ENCODE results near the gene SORL1-AS1.
A peak's percentile ranks its signal among the peaks of the same experiment; 100 is the strongest.

Gene SORL1-AS1

DNA sequence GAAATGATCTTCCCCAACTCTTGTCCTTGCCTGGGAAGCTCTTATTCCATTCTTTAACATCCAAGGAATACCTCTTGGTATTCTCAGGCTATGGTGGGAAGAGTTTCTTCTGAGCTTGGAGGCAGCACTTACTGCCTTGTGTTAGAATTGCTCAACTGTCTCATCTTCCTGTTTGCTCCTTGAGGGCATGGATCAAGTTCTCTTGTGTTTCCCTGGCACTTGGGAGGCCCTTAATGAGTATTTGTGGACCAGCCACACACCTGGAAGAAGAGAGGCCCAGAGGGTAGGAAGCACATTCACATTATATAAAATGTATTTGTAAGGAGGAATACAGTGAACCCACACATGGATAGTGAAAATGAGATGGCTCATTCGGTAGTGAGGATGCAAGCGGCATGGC is 3.4 kb upstream of the SORL1-AS1 start:
- DNase-seq (ENCODE audit: extremely low read depth in 1 of 11, low read depth in 9 of 11, low spot score in 4 of 11): no peak

DNA sequence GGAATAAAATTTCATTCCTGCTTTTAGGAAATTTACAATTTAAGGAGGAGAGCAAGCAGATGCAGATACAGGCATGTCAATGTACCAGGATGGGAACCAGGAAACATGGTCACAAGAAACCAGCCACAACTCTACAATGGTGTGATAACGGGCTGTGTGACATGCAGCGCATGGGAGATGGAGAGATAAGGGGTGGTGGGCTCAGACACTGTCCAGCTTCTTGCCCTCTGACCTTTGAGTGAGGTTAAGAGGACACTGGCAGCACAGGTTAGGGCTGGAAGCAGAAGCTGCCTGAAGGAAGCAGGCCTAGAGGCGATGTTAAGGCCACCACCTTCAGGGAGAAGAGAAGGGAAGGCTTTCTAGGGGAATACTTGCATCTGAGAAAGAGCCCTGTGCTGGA is 2.3 kb upstream of the SORL1-AS1 start:
- DNase-seq (ENCODE audit: extremely low read depth in 1 of 11, low read depth in 9 of 11, low spot score in 4 of 11): no peak

DNA sequence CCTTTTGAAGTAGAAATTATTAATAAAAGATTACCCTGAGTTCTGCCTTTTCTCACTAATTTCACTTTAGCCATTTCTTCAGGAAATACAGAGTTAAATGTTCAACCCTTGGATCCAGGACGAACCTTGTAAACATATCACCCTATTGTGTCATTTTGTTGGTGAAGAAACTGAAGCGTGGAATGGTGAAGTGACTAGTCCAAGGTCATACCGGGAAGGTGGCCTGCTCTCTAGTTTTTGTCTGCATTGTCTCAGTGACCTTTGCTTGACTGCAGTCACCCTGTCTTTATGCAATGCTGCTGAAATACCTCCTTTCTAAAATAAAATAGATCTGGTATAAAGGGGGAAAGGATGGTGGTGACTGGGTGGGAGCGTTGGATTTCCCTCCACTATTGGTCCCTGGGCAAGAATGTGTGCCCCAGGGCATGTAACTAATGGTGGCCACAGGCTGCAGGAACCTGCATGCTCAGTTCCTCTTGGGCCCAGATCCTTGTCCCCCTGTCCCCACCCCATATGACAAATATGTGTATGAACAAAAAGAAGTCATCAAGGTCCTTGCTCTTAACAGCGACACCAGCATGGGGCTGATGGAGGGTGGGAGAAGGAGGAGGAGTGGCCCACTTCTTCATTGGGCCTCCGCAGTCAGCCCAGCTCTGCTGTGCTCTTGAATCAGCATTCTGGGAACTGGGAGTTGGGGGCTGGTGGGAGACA is 977 bp upstream of the SORL1-AS1 start:
- DNase-seq (ENCODE audit: extremely low read depth in 1 of 11, low read depth in 9 of 11, low spot score in 4 of 11): no peak

DNA sequence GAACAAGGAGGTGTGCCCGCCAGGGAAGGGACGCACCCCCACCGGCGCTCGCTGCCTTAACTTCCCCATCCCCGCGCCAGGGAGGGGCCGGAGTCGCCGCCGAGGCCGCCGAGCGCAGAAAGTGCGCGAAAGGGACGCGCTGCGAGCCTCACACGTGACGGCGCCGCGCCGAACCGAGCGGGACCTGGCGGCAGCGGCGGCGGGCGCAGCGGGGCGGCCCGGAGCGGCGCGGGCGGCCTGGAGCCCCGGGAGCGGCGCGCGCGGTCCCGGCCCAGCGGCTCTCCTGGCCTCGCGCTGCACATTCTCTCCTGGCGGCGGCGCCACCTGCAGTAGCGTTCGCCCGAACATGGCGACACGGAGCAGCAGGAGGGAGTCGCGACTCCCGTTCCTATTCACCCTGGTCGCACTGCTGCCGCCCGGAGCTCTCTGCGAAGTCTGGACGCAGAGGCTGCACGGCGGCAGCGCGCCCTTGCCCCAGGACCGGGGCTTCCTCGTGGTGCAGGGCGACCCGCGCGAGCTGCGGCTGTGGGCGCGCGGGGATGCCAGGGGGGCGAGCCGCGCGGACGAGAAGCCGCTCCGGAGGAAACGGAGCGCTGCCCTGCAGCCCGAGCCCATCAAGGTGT is 670 bp downstream of the SORL1-AS1 start, which contains the start of gene SORL1:
Gene SORL1 (plus strand): TSS at position 329 of the 623 bp plus-strand sequence. CDS start 18 bp downstream, at position 347.
- peak in 8 of 11 donors; percentile 62 to 77 (median 73) for DNase-seq (ENCODE audit: extremely low read depth in 1 of 11, low read depth in 9 of 11, low spot score in 4 of 11)

DNA sequence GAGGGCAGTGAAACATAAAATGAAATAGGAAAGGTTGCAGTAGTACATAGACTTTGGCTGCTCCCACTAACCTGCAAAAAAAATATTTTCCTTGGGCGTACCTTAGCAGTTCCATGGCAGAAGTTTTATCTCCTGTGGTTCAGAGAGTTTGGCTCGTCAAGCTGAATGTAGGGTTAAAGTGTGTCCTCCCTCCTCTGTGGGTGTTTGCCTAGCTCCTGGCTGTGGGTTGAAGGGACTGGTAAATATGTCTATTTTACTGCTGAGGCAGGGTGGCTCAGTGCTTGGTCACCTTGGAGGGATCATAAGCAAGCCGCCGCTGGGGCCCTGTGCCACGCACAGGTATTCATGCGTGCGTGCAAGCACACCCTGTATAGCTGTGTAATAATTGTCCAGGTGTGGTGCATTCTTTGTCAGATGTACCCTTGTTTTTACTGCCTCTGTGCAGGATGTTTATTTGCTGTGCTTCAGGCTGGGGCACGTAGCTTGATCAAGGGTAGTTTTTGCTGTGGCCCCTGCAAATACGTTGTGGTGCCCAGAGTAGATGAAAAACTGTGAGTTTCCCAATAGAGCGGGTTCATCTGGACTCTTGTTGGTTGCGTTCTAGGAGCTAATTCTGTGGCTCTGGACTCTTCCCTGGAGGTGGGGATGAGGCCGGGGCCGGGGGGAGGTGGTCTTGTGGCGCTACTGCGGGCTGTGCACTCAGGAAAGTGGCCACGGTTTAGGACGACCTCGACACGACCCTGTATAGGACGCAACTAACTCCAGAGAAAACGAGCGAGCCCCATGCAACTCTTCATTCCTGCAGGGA is 1.4 kb downstream of the SORL1-AS1 start:
- DNase-seq (ENCODE audit: extremely low read depth in 1 of 11, low read depth in 9 of 11, low spot score in 4 of 11): no peak

DNA sequence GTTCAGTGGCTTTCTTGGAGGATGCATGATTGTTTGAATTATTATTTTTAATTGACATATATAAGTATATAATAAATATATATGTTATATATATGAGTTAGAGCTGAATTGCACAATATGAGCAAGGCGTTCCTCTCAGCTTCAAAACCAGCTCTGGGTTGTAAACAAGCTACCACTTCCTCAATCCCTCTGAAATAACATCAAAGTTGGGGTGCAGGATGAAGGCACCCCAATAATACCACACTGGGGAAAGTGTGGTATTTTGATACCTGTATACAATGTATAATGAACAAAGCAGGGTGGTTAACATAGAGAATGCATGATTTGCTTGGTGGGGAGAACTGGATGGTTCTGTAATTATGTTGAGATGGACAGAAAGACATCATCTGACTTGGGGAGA is 2.4 kb downstream of the SORL1-AS1 start:
- no peak for DNase-seq (ENCODE audit: extremely low read depth in 1 of 11, low read depth in 9 of 11, low spot score in 4 of 11)

DNA sequence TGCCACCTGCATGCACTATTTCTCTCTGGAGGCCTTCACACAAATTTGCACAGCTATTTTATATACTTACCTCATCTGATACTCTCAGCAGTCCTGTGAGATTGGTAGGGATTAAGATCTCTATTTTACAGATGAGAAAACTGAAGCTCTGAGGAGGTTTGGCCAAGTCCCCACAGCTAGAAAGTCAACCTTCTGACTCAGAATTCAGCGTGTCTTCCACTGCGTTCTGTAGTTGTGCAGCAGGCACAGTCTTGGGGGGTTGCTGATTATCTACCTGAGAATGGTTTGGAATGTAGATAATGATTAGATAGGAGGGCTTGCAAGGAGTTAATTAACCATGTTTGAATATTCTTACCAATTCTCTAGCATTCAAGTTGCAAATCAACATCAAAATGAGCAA is 3.1 kb downstream of the SORL1-AS1 start:
- DNase-seq (ENCODE audit: extremely low read depth in 1 of 11, low read depth in 9 of 11, low spot score in 4 of 11): no peak

DNA sequence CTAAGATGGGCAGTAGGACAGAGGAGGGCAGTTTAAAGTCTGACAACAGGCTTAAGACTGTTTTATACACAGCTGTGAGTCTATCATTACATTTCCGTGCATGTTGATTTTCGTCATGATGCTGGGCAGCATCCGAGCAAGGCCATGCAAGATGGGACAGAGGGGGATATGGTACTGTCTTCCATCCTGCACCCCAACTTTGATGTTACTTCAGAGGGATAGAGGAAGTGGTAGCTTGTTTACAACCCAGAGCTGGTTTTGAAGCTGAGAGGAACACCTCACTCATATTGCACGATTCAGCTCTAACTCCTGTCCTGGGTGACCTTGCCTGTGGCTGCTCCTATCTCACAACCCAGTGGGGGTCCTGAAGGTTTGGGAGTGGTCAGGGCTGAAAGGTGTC is 3.6 kb downstream of the SORL1-AS1 start:
- no peak for DNase-seq (ENCODE audit: extremely low read depth in 1 of 11, low read depth in 9 of 11, low spot score in 4 of 11)

DNA sequence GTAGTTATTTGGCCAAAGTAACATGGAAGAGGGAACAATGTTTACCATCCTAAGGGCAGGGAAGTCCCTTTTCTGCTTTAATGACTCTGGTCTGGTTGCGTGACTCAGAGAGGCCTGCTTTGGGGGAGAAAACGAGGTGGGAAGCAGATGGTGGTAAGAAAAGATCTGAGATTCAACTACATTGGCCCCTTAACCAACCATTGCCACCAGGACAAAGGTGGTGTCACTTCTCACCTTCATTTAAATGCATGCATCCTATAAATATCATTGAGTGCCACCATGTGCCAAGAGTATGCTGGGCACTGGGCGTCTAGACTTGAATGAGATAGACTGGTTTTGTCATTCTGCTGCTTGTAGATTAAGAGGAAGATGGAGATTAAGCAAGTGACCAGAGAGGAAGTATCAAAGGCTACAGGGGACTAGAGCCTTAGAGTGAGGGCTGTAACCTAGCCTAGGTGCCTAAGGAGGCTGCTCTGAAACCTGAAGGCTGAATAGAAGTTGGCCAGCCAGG is 4.3 kb downstream of the SORL1-AS1 start:
- DNase-seq (ENCODE audit: extremely low read depth in 1 of 11, low read depth in 9 of 11, low spot score in 4 of 11): no peak

DNA sequence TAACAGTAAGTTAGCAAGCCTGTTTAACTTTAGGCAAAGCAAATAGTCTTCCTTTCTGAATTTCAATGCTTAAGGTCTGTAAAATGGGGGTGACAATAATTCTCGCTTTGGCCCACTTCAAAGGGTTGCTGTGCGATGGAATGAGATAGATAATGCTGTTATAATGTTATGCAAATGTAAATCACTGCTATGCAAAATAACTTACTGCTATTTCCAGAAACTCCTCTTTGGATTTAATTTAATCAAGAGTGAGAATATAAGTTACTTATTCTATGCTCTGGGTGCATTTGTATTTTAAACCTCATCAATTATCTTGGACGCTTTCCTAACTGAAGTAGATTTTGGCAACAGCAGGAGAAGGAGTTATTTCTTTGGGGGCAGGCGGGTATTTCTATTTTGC is 4.8 kb downstream of the SORL1-AS1 start:
- DNase-seq (ENCODE audit: extremely low read depth in 1 of 11, low read depth in 9 of 11, low spot score in 4 of 11): no peak

DNA sequence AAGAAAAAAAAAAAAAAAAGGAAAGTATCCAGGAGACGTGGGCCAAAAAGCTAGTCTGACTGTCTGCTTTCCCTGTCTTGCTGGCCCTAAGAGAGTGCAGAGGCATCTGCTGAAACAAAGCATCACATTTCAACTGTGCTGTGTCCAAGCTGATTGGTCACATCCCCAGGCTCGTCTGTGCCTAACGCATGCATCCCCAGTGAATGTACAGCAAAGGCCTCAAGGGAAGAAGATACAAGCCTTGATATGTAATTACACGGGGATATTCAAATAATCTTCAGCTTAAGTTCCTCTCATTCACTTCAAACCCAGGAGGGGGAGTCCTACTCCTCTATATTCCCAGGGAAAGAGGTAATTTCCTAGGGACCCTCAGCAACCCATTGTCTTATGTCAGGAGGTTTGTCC is 6.0 kb downstream of the SORL1-AS1 start:
- no peak for DNase-seq (ENCODE audit: extremely low read depth in 1 of 11, low read depth in 9 of 11, low spot score in 4 of 11)

DNA sequence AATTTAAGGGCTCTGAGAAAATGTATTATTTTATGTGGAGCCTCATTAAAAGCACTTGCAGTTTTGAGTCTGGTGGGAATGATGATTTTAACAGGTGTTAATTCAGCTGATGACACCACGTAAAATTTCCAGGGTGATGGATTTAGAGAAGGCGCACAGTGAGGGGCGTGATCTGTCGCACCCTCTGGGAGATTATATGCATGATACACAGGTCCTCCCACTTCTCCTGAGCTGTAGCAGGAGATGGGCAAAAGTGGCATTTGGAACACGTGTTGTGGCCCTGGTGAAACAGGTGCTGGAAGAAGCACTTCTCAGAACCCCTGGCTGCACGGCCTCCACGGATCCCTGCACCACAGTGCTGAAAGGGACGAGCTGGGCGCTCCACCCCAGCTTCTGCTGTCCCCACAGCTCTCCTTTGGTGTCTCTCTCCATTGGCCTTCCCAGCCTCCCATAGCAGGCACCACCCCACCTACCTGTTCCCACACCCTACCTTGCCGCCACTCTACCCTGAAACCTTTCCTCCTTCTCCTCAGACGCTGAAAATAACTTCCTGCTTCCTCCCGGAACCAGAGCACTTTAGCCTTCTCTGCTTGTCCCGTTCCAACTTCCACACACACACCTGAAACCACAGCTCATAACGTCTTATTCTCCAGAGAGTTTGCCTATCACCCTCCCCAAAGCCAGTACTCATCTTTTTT is 7.5 kb downstream of the SORL1-AS1 start:
- no peak for DNase-seq (ENCODE audit: extremely low read depth in 1 of 11, low read depth in 9 of 11, low spot score in 4 of 11)

DNA sequence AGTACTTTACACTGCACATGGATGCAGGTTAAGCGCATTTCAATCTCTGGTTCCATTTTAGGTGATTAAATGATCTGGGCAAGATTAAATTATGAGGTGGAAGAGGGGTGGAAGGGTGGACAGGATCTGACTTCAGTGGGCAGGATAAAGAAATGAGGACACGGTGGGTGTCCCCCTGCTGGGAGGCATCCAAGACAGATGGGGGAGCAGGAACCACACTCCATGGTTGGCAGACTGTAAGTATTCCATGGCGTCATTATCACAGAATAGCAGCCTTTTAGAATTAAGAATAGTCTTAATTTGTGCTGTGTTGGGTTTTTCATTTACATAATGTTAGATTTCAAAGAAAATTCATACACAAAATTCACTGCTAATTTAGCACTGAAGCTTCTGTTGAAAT is 8.2 kb downstream of the SORL1-AS1 start:
- DNase-seq (ENCODE audit: extremely low read depth in 1 of 11, low read depth in 9 of 11, low spot score in 4 of 11): no peak

DNA sequence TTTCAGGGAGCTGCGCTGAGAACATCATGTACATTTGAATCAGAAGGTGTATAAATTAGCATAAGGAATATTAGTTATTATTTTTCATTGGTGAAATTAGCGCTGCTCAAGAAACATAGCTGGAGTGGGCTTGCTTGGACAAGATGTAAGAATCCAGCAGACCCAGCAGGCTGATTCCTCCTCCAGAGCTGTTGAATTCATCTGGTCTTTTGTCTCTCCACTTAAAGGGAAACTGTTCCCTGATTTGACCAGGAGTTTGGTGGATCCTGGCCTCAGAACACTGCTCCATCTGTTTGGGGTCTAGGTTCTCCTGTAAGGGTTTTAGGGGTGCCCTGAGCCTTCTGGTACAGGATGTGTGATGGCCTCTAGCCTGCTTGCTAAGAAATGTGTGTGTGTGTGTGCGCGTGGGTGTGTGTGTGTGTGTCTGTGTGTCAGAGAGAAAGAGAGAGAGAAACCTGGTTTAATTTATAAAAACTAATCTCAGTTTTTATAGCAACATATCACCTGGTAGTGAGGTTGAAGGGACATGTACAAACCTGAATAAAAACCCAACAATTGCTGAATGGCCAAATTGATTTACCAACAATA is 9.0 kb downstream of the SORL1-AS1 start:
- DNase-seq (ENCODE audit: extremely low read depth in 1 of 11, low read depth in 9 of 11, low spot score in 4 of 11): no peak

DNA sequence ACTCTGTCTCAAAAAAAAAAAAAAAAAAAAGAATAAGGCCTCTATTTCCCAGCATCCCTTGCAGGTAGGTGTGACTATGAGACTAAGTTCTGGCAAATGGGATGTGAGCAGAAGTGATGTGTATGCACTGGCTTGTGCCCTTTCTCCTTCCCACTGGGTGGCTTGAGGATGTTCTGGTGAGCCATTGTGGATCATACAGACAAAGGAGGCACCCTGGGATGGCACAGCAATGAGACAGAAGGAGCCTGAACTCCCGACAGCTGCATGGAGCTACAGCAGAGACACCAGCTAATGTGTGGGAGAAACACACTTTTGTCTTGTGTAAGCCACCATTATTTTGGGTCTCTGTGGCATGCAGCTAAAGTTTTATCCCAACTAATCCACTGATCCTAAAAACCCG is 11.2 kb downstream of the SORL1-AS1 start:
- no peak for DNase-seq (ENCODE audit: extremely low read depth in 1 of 11, low read depth in 9 of 11, low spot score in 4 of 11)

DNA sequence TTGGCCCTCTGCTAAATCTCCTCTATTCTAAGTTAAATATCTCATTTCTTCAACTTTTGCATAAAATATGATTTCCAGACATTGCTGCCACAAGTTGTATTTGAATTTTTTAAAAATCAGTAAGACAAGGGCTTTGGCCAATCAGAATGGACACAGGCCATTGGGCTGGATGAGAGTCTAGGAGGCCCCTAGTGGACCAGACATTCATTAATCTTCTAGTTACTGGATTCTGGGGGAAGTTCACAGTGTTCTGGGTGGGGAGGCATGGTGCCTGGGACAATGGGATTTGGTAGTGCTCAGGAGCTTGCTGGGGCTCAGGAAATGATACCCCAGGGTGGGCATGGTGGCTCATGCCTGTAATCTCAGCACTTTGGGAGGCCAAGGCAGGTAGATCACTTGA is 13.0 kb downstream of the SORL1-AS1 start:
- no peak for DNase-seq (ENCODE audit: extremely low read depth in 1 of 11, low read depth in 9 of 11, low spot score in 4 of 11)

DNA sequence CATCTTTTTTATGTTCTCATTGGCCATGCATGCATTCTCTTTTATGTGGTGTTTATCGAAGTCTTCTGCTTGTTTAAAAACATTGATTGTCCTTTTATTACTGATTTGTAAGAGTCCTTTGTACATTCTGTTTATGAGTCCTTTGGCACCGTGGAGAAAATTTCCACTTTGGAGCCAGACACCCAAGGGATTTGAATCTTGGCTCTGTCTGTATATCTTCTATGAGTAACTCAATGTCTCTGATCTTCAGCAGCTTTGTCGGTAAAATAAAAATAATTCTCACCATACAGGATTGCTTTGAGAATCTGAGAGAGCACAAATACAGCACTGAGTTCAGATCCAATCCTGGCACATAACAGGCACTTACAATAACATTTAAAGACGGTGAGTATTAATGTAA is 13.4 kb downstream of the SORL1-AS1 start:
- no peak for DNase-seq (ENCODE audit: extremely low read depth in 1 of 11, low read depth in 9 of 11, low spot score in 4 of 11)

DNA sequence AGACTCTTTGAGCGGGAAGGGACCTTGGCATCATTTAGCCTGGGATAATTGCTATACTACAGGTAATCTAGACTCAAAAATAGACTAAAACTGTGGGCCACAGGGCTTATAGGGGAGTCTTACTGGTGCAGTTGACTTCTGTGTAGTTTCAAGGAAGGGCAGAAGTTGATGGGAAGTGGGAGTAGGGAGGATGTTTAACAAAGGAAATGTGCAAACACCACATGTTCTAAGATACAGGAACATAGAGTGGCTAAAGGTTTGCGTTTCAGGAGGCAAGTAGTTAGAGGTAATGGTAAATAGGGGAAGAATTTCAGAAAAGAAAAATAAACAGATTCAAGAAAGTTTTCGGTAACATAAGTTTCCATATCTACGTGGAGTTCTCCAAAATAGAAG is 15.1 kb downstream of the SORL1-AS1 start:
- no peak for DNase-seq (ENCODE audit: extremely low read depth in 1 of 11, low read depth in 9 of 11, low spot score in 4 of 11)

Measured in renal cortex interstitium (tissue), 11 donors.